ENCODE measurements around the gene SAMD4B.

DNA sequence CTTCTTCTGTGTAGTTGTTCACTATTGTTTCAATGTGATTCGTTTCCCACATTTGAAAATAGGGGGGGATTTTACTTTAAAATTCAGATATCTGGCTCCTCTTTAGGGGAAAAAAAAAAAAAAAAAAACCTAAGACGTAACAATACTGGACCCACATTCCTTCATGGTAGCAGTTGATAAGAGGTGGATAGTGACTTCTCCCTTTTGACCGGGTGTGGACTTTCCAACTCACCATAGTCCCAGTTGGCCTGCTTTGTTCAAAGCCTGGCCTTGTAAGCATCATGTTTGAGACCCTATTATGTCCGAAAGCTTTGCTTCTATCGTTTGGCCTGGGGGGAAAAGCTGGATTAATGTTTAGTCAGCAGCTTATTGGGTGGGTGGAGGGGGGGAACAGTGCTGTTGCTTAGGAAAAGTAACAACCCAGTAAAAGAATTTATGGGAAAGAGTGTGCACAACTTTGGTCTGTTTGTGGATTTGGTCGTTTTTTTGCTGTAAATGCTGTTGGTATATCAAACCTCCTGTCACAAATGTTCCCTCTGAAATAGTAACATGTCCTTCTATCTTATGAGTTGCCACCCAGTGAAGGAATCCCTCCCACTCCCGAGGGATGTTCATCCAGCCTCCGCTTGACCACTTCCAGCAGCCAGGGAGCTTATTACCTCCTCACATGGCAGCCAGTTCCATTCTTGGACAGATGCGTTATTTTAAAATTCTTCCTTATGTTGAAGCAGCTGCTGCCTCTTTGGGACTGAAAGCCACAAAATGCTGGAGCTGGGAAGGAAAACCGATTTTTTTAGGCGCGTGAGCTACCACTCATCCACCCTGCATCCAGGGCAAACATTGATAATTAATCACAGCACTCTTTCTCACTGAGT lies 10.4 kb downstream of the SAMD4B start:
- TF ChIP-seq, protein P1, sequence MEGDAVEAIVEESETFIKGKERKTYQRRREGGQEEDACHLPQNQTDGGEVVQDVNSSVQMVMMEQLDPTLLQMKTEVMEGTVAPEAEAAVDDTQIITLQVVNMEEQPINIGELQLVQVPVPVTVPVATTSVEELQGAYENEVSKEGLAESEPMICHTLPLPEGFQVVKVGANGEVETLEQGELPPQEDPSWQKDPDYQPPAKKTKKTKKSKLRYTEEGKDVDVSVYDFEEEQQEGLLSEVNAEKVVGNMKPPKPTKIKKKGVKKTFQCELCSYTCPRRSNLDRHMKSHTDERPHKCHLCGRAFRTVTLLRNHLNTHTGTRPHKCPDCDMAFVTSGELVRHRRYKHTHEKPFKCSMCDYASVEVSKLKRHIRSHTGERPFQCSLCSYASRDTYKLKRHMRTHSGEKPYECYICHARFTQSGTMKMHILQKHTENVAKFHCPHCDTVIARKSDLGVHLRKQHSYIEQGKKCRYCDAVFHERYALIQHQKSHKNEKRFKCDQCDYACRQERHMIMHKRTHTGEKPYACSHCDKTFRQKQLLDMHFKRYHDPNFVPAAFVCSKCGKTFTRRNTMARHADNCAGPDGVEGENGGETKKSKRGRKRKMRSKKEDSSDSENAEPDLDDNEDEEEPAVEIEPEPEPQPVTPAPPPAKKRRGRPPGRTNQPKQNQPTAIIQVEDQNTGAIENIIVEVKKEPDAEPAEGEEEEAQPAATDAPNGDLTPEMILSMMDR (IDR thresholded peaks at IDR 0.05; ENCODE audit: low read length): no peak
- TF ChIP-seq EZH2 (IDR thresholded peaks at IDR 0.05; ENCODE audit: borderline replicate concordance, low read length): no peak
